GM13976 (cell line): ENCODE data around the gene PFDN2.

Experiments used
- DNase-seq: peaks from one replicate; pipeline ENCODE4 v3.0.0; 2012; ENCODE audit warnings: low spot score
- in situ Hi-C: fragments of 300-500 bp; cut with MboI; formaldehyde crosslinking; loops from one replicate; pipeline ENCODE4 v1.12.0; 2022; ENCODE audit warnings: low sequenced_read_pairs, mixed read lengths, inconsistent platforms; ENCODE audit not compliant: unreplicated experiment
- TF ChIP-seq, protein P1 (sequence below): IDR thresholded peaks from 2 replicates; pipeline ENCODE4 v1.5.1; 2012; ENCODE audit warnings: borderline replicate concordance, mild to moderate bottlenecking; ENCODE audit not compliant: insufficient read depth; ENCODE audit errors: extremely low read depth, missing control alignments, control extremely low read depth

The PFDN2 gene

DNA sequence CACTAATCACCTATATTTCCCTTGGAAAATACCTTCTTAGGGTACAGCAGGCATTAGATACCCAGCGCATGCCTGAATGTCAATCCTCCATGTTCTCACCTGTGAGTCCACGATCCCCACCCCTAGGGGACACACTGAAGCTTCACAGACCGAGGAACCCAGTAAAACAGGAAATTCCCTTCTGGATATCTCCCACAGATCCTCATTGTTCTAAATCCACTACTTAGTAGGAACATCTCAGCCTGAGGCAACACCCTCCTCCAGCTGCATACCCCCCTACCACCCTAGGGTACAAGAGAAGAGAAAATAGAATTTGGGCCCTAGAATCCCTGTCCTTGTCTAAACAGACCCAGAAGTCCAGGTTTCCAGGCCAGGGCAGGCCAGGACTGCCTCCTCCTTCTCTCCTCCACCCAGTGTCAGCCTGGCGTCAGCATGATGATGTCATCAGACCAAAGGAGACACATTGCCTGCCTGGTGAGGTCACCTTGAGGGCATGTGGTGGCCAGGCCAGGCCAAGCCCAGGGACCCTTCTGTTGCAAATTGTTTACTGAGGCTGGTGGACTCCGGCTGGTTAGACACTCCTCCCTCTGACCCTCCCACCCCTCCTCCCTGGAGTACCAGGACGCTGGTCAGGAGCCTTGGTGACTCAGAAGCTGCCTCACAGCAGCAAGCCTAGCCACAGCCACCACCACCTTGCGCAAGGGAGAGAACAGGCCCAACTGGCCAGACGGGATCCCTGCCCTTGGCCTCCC, 34.7 kb downstream of the PFDN2 start:
- no peak for DNase-seq
- in situ Hi-C loops = no loop called here
- TF ChIP-seq, protein P1, sequence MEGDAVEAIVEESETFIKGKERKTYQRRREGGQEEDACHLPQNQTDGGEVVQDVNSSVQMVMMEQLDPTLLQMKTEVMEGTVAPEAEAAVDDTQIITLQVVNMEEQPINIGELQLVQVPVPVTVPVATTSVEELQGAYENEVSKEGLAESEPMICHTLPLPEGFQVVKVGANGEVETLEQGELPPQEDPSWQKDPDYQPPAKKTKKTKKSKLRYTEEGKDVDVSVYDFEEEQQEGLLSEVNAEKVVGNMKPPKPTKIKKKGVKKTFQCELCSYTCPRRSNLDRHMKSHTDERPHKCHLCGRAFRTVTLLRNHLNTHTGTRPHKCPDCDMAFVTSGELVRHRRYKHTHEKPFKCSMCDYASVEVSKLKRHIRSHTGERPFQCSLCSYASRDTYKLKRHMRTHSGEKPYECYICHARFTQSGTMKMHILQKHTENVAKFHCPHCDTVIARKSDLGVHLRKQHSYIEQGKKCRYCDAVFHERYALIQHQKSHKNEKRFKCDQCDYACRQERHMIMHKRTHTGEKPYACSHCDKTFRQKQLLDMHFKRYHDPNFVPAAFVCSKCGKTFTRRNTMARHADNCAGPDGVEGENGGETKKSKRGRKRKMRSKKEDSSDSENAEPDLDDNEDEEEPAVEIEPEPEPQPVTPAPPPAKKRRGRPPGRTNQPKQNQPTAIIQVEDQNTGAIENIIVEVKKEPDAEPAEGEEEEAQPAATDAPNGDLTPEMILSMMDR = no peak

DNA sequence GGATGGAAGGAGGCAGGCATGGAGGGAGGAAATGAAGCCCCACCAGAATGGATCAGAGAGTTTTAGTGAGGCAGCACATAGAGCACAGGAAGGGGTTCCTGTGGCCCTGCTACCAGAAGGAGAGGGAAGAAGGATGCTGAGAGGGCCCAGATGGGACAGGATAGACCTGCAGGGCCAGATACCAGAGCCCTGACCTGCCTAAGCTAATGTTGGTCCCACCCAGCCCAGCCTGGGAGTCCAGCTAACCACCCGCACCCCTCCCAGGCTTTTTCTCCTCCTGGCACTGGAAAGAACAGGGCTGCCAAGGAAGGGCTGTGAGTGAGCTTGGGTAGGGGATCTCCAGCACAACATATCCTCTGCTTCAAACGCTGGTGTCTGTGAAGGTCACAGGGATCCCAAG, 35.4 kb downstream of the PFDN2 start:
- in situ Hi-C loops = no loop called here
- DNase-seq = no peak
- TF ChIP-seq, protein P1 = no peak

DNA sequence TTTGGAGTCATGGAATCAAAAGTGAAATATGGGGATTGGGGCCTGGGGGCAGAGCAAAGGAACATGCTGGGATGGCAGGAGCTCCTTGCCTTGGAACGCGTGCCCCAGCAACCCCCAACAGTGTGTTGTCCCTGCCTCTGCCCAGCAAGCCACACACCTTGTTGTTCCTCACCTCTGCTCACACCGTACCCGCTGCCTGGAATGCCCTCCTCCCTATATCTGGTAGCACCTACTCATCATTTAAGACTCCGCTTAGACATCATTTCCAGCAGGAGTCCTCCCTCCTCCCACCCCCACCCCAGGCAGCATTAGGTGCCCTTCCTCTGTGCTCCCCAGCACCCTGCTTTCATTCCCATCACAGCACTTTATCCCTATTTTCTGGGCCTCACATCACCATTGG, 36.3 kb downstream of the PFDN2 start:
- no peak for DNase-seq
- in situ Hi-C loops = no loop called here
- TF ChIP-seq, protein P1 = no peak

DNA sequence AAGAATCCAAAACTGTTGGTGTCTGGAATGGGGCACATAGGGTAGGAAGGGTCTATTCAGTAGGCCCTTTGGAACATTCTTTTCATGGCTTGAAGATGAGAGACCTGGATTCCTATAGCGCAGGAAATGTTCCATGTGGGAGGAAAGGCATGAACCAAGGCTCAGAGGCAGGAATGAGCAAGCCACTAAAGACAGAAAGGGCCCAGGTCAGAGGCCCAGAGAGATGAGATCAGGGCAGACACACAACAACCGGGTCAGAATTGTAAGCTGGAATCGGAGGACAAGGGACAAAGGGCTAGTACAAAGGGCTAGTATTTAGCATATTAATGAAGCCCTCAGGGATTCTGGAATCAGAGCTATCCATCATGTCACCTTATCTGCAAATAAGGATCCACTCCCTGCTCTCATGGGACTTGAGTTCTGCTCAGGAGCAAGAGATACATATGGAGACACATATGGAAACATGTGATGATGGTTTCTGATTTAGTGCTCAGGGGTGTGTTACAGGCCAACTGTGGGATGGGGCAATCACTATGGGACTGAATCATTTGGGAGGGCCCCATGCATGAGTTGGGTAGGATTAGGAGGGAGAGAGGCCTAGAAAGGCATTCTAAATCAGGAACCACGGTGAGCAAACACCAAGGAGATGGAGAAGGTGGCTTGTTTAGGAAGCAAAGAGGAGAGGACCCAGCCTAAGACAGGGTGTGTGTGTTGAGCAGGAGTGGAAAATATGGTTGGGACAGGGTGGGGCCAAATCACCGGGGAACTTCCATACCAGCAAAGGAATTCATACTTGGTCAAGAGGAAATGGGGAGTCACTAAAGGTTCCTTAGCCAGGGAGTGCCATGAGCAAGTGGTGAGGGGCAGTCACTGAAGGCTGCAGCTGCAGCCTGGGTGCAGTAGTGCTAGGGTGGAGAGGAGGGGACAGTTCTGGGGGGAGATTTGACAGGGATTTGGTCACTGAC, 37.1 kb downstream of the PFDN2 start:
- TF ChIP-seq, protein P1 = no peak
- no peak for DNase-seq

DNA sequence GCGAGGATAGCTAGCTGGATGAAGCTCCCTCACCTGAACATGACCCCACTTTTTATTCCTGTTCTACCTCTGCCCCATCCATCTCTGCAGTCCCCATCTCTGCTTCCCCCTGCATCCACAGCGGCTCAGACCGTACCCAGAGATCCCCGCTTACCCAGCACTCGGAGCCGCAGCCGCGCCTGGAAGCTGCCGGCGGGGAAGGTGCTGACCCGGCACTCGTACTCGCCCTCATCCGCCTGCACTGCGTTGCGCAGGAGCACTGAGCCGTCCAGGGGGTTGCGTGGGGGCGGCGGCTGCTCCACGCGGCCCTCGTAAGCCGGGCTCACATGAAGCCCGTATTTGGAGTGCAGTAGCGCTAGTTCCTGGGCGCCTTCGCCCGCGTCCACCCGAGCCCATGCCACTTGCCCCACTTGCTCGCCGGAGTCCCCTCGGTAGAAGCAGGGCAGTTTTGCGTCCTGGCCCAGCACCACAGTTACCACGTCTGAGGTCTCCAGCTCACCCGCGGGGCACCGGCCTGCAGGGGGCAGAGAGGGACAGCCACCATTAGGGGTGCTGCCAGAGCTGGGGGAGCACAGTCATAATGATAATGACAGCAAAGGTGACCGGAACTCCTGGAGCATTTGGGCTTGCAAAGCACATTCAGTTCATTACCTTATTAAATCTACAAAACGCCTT, 38.3 kb downstream of the PFDN2 start:
- TF ChIP-seq, protein P1 = no peak
- in situ Hi-C loops = no loop called here
- DNase-seq = no peak

More for the DNA sequence above, 37.1 kb downstream of the PFDN2 start:
- in situ Hi-C loops = no loop called here

DNA sequence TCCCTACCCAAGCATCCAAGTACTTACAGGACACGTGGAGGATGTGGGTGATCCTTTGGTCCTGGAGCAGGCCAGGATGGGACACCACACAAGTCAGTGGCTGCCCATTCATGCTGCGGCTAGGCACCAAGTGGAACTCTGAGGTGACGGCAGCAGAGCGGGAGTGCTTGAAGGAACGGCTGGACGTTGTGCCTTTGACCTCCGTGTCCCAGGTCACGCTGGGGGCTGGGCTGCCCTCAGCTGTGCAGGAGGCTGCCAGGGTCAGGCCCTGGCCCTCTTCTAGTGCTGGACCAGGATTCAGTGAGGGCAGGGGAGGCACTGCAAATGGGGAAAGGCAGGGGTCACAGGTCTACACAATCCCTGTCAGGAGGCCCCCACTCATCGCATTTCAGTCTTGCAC, 40.4 kb downstream of the PFDN2 start:
- no peak for DNase-seq
- TF ChIP-seq, protein P1 = no peak
- in situ Hi-C loops = no loop called here
